KG1 (cell line): ENCODE results near the gene IFI27L1.

Experiments used
- DNase-seq: peaks from one replicate; lab custom pipeline; 2025; lab: John Stamatoyannopoulos, UW

The IFI27L1 gene

GRCh38 chr14:94114589-94115057, 33.5 kb downstream of the IFI27L1 start:
- DNase-seq, result no peak

GRCh38 chr14:94115058-94115591, 34.0 kb downstream of the IFI27L1 start:
- no peak for DNase-seq

GRCh38 chr14:94115631-94116030, 34.5 kb downstream of the IFI27L1 start:
- no peak for DNase-seq

- DNase-seq, result no peak
Observed at GRCh38 chr14:94116701-94117100, 35.6 kb downstream of the IFI27L1 start.

DNA sequence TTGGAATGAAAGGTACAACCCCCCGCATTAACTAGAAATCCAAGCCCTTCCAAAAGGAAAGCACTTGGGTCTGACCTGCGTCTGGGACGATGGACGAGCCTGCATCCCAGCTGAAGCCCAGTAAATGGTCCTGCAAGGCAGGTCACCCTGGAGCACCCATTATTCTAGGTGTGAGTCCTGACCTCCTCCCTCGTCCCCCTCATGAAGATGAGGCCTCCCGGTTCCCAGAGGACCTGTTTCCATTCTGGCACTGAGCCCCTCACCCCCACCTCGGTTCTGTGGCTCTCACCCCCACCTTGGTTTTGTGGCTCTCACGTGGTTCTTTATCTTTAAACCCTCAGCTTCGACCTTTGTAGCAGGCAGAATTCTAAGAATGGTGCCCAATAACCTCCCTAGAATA, 36.7 kb downstream of the IFI27L1 start:
- DNase-seq, result no peak

DNA sequence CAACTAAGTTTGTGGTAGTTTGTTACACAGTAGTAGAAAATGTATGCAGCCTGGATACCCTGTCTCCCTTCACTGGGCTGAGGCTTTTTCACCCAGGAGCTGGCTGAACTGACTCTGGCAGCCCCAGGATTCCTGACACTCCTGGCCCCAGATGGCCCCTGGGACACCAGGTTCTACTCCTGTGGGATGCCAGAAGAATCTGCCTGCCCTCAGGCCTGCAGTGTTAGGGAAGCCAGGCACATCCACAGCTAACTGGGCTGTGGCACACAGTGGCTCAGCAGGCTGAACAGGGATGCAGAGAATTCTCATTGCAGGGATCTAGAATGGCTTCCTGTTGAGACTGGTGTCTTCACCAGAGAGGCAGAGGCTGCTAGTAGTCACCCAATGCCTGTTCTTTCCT, 38.0 kb downstream of the IFI27L1 start:
- DNase-seq, result no peak

GRCh38 chr14:94120667-94121340, 39.7 kb downstream of the IFI27L1 start:
- DNase-seq, result no peak

- no peak for DNase-seq
Observed at GRCh38 chr14:94121485-94121884, 40.4 kb downstream of the IFI27L1 start.

DNA sequence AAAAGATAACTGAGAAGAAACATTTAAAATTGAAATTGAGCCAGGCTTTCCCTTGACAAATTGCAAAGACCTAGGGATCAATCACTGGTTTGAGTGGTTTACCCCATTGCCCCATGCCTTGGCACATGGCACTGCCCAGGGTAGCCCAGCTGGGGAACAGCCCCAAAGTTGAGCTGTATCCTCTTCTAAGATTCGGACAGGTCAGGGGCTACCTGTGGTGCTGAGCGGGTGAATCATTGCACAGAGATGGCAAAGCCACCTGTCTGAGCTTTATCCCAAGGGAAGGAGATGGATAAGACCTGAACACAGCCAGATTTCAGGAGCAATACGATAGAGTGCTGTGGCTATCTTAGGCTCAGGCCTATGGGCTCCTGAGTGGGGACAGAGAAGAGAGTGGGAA, 41.3 kb downstream of the IFI27L1 start:
- DNase-seq, result no peak

DNA sequence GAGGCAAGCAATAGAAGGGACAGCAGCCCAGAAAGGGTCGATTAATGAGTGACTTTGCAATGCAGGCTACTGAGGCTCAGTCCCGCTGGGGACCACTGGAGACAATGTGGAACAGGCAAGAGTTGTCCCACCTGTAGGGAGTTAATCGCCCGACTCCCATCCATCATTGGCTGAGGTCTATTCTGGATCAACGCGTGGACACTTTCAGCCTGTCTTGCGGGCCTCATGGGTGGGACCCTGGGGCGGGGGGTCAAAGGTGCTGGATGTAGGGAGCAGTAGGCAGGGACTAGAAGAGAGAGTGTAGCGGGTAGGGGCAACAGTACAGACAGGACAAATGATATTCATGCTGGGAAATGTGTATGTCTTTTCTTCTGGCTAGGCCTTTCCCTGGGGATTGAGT, 42.2 kb downstream of the IFI27L1 start:
- DNase-seq, result no peak

DNA sequence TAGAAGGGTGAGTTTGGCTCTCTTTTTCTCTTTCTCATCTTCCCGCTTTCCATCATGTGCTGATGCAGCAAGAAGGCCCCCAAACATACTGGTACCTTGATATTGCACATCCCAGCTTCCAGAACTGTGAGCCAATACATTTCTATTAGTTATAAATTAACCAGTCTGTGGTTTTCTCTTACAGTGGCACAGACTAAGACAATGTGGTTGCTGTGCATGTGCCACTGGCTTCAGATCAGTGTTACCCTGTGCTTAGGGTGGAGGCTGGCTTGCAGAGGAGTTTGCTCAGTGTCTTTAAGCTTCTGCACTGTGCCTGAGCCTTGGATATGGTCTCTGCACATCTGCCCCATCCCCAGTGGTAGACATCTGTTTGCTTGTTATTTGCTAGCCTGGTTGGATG, 42.8 kb downstream of the IFI27L1 start:
- DNase-seq, result no peak

GRCh38 chr14:94124582-94125377, 43.7 kb downstream of the IFI27L1 start:
- DNase-seq, result no peak

DNA sequence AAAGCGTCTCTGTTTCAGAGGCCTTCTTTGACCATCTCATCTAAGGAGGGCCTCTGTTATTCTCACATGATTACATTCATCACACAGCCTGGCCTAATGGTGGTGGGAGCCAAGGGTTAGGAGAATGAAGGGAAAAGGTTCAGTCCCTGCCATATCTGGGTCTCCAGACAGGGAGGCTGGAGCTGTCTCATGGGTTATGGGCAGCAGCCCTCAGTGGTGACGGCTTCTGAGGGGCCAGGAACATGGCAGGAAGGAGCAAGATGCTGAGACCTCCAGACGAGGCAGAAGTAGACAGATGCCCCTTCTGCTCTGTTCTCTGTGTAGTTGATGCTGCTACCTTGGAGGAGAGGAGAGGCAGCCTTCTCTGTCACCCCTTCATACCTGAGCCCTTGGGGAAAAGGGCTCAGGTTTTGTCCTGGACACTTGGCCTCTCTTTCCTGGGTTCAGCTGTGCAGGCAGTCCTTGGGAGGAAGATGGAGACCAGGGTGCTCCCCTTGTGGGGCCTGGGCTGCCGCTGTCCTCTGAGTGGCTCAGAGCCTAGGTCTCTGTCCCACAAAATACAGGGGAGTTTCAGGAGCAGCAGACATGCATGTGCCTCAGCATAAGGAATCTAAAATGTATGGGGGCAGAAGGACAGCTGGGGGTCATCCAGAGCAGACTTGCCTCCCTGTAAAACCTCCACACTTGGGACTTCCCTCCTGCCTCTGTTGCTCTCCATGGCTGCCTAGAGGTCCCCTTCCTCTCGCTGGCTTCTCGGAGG, 44.7 kb downstream of the IFI27L1 start:
- no peak for DNase-seq

DNA sequence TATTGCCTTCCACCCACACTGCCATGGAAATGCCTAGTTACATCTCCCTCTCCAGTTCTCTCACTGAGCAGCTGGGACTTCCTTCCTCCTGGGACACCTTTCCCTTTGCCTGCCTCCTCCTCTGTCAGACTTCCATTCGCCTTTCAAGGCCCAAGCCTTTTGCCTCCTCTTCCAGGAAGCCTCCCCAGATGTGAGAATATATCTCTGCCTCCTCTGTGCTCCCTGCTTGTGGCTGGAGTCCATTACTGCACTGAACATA, 45.2 kb downstream of the IFI27L1 start:
- DNase-seq, result no peak

DNA sequence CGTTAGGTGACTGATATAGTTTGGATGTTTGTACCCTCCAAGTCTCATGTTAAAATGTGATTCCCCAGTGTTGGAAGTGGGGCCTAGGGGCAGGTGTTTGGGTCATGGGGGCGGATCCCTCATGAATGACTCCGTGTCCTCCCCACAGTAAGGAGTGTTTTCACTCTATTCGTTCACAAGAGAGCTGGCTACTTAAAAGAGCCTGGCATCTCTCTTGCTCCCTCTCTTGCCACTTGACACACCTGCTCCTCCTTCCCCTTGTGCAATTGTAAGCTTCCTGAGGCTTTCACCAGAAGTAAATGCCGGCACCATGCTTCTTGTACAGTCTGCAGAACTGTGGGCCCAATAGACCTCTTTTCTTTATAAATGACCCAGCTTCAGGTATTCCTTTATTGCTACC, 45.7 kb downstream of the IFI27L1 start:
- DNase-seq, result no peak

- DNase-seq, result no peak
Observed at GRCh38 chr14:94127330-94127729, 46.2 kb downstream of the IFI27L1 start.

GRCh38 chr14:94128216-94128839, 47.2 kb downstream of the IFI27L1 start:
- DNase-seq, result no peak

GRCh38 chr14:94129111-94129757, 48.1 kb downstream of the IFI27L1 start, which contains the start of gene IFI27L2:
Gene IFI27L2, minus strand, starts transcription at chr14:94129604. Its CDS starts 40 bp downstream, at chr14:94129564.
- DNase-seq, result no peak

GRCh38 chr14:94129758-94130414, 48.8 kb downstream of the IFI27L1 start:
- DNase-seq, result no peak

GRCh38 chr14:94132285-94132887, 51.3 kb downstream of the IFI27L1 start:
- no peak for DNase-seq

DNA sequence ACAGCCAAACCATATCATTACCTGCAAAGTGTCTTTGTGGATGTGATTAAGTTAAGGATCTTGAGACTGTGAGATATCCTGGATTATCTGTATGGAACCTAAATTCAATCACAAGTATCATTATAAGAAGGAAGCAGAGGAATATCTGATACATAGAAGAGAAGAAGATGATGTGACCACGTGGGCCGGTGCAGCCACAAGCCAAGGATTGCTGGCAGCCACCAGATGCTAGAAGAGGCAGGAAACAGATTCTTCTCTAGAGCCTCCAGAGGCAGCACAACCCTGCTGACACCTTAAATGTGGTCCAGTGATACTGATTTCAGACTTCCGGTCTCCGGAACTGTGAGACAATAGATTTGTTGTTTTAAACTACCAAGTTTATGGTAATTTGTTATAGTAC, 54.4 kb downstream of the IFI27L1 start:
- DNase-seq, result no peak
